ENCODE data around the gene OR4M1.
"Not testable (repeated sequence)": the region's sequence is repeated elsewhere in the genome, so short reads cannot be mapped to it uniquely, and the experiment has no call there.

The OR4M1 gene

GRCh38 chr14:19773204-19773603, at the start of gene OR4M1:
TSS of gene OR4M1 (plus strand) at chr14:19773504. CDS start at chr14:19780323, 6,819 bp downstream.
- H3K27ac ChIP-seq (ENCODE audit: low read length); H3K36me3 ChIP-seq (ENCODE audit: insufficient read depth, low read depth, low read length); H3K9ac ChIP-seq (ENCODE audit: low read depth, low read length); H3K4me1 ChIP-seq (ENCODE audit: insufficient read depth, low read length); H3K27me3 ChIP-seq (ENCODE audit: insufficient read depth, low read length); H3K4me3 ChIP-seq (ENCODE audit: low read length): not testable (repeated sequence)
- peaks cover 89% of the 10 kb centered on the region for H3K9me3 ChIP-seq (ENCODE audit: insufficient read depth, low read depth, low read length)

GRCh38 chr14:19729359-19729758, 43.9 kb upstream of the OR4M1 start:
- Histone ChIP-seq H3K36me3 (ENCODE audit: insufficient read depth, low read depth, low read length) (no peaks in the 10 kb centered on the region), H3K9me3 (ENCODE audit: insufficient read depth, low read depth, low read length) (peaks cover 93% of the 10 kb centered on the region), H3K9ac (ENCODE audit: low read depth, low read length) (no peak overlapping the region), H3K27me3 (ENCODE audit: insufficient read depth, low read length) (no peaks in the 10 kb centered on the region), H3K4me1 (ENCODE audit: insufficient read depth, low read length) (no peaks in the 10 kb centered on the region), H3K27ac (ENCODE audit: low read length) (no peak overlapping the region), H3K4me3 (ENCODE audit: low read length) (no peak overlapping the region)

- H3K4me3 ChIP-seq (ENCODE audit: low read length) = no peak overlapping the region
- no peaks in the 10 kb centered on the region for H3K27me3 ChIP-seq (ENCODE audit: insufficient read depth, low read length)
- no peaks in the 10 kb centered on the region for H3K36me3 ChIP-seq (ENCODE audit: insufficient read depth, low read depth, low read length)
- no peak overlapping the region for H3K27ac ChIP-seq (ENCODE audit: low read length)
- H3K9ac ChIP-seq (ENCODE audit: low read depth, low read length) = no peak overlapping the region
- peaks cover 96% of the 10 kb centered on the region for H3K9me3 ChIP-seq (ENCODE audit: insufficient read depth, low read depth, low read length)
- H3K4me1 ChIP-seq (ENCODE audit: insufficient read depth, low read length) = no peaks in the 10 kb centered on the region
These were observed 43.5 kb upstream of the OR4M1 start for GRCh38 chr14:19729763-19730162.

GRCh38 chr14:19733893-19734292, 39.4 kb upstream of the OR4M1 start:
- H3K9me3 ChIP-seq (ENCODE audit: insufficient read depth, low read depth, low read length) = peaks cover 91% of the 10 kb centered on the region
- not testable (repeated sequence) for H3K9ac ChIP-seq (ENCODE audit: low read depth, low read length); H3K36me3 ChIP-seq (ENCODE audit: insufficient read depth, low read depth, low read length); H3K4me3 ChIP-seq (ENCODE audit: low read length); H3K27me3 ChIP-seq (ENCODE audit: insufficient read depth, low read length); H3K4me1 ChIP-seq (ENCODE audit: insufficient read depth, low read length); H3K27ac ChIP-seq (ENCODE audit: low read length)

- Histone ChIP-seq H3K4me3 (ENCODE audit: low read length) (no peak within 1 kb of the TSS), H3K9me3 (ENCODE audit: insufficient read depth, low read depth, low read length) (peaks cover 89% of the 10 kb centered on the region), H3K4me1 (ENCODE audit: insufficient read depth, low read length) (no peaks in the 10 kb centered on the region), H3K27ac (ENCODE audit: low read length) (no peak within 1 kb of the TSS), H3K27me3 (ENCODE audit: insufficient read depth, low read length) (no peaks in the 10 kb centered on the region), H3K9ac (ENCODE audit: low read depth, low read length) (no peak within 1 kb of the TSS), H3K36me3 (ENCODE audit: insufficient read depth, low read depth, low read length) (no peaks in the 10 kb centered on the region)
These were observed 30.0 kb upstream of the OR4M1 start, which contains the start of gene OR4Q3 for GRCh38 chr14:19743256-19743655. TSS of gene OR4Q3 (plus strand) at chr14:19743571.

- not testable (repeated sequence) for H3K4me1 ChIP-seq (ENCODE audit: insufficient read depth, low read length); H3K4me3 ChIP-seq (ENCODE audit: low read length); H3K36me3 ChIP-seq (ENCODE audit: insufficient read depth, low read depth, low read length); H3K27ac ChIP-seq (ENCODE audit: low read length); H3K9ac ChIP-seq (ENCODE audit: low read depth, low read length); H3K27me3 ChIP-seq (ENCODE audit: insufficient read depth, low read length)
- peaks cover 77% of the 10 kb centered on the region for H3K9me3 ChIP-seq (ENCODE audit: insufficient read depth, low read depth, low read length)
These were observed 21.0 kb upstream of the OR4M1 start for GRCh38 chr14:19752316-19752715.

- Histone ChIP-seq H3K36me3 (ENCODE audit: insufficient read depth, low read depth, low read length) (no peaks in the 10 kb centered on the region), H3K4me1 (ENCODE audit: insufficient read depth, low read length) (no peaks in the 10 kb centered on the region), H3K9ac (ENCODE audit: low read depth, low read length) (no peak overlapping the region), H3K4me3 (ENCODE audit: low read length) (no peak overlapping the region), H3K27ac (ENCODE audit: low read length) (no peak overlapping the region), H3K27me3 (ENCODE audit: insufficient read depth, low read length) (no peaks in the 10 kb centered on the region), H3K9me3 (ENCODE audit: insufficient read depth, low read depth, low read length) (peaks cover 67% of the 10 kb centered on the region)
These were observed 19.1 kb upstream of the OR4M1 start for GRCh38 chr14:19754172-19754571.

GRCh38 chr14:19771491-19771890, 1.8 kb upstream of the OR4M1 start:
- not testable (repeated sequence) for H3K4me1 ChIP-seq (ENCODE audit: insufficient read depth, low read length); H3K4me3 ChIP-seq (ENCODE audit: low read length); H3K36me3 ChIP-seq (ENCODE audit: insufficient read depth, low read depth, low read length); H3K9ac ChIP-seq (ENCODE audit: low read depth, low read length); H3K27ac ChIP-seq (ENCODE audit: low read length); H3K27me3 ChIP-seq (ENCODE audit: insufficient read depth, low read length)
- peaks cover 88% of the 10 kb centered on the region for H3K9me3 ChIP-seq (ENCODE audit: insufficient read depth, low read depth, low read length)

- Histone ChIP-seq H3K36me3 (ENCODE audit: insufficient read depth, low read depth, low read length) (no peaks in the 10 kb centered on the region), H3K27ac (ENCODE audit: low read length) (no peak overlapping the region), H3K4me1 (ENCODE audit: insufficient read depth, low read length) (no peaks in the 10 kb centered on the region), H3K4me3 (ENCODE audit: low read length) (no peak overlapping the region; the same call in 1 of the 2 replicates), H3K9me3 (ENCODE audit: insufficient read depth, low read depth, low read length) (peaks cover 88% of the 10 kb centered on the region), H3K9ac (ENCODE audit: low read depth, low read length) (no peak overlapping the region), H3K27me3 (ENCODE audit: insufficient read depth, low read length) (no peaks in the 10 kb centered on the region)
These were observed 1.3 kb upstream of the OR4M1 start for GRCh38 chr14:19771895-19772430.

- H3K4me1 ChIP-seq (ENCODE audit: insufficient read depth, low read length); H3K27ac ChIP-seq (ENCODE audit: low read length); H3K27me3 ChIP-seq (ENCODE audit: insufficient read depth, low read length); H3K36me3 ChIP-seq (ENCODE audit: insufficient read depth, low read depth, low read length); H3K9ac ChIP-seq (ENCODE audit: low read depth, low read length); H3K4me3 ChIP-seq (ENCODE audit: low read length): not testable (repeated sequence)
- H3K9me3 ChIP-seq (ENCODE audit: insufficient read depth, low read depth, low read length) = peaks cover 88% of the 10 kb centered on the region
These were observed 850 bp upstream of the OR4M1 start for GRCh38 chr14:19772454-19772853.

GRCh38 chr14:19775587-19775986, 2.3 kb downstream of the OR4M1 start:
- Histone ChIP-seq H3K4me1 (ENCODE audit: insufficient read depth, low read length) (no peaks in the 10 kb centered on the region), H3K9me3 (ENCODE audit: insufficient read depth, low read depth, low read length) (peaks cover 88% of the 10 kb centered on the region), H3K27me3 (ENCODE audit: insufficient read depth, low read length) (no peaks in the 10 kb centered on the region), H3K36me3 (ENCODE audit: insufficient read depth, low read depth, low read length) (no peaks in the 10 kb centered on the region), H3K9ac (ENCODE audit: low read depth, low read length) (no peak overlapping the region), H3K4me3 (ENCODE audit: low read length) (no peak overlapping the region), H3K27ac (ENCODE audit: low read length) (no peak overlapping the region)

GRCh38 chr14:19785848-19786247, 12.5 kb downstream of the OR4M1 start:
- not testable (repeated sequence) for H3K36me3 ChIP-seq (ENCODE audit: insufficient read depth, low read depth, low read length); H3K4me3 ChIP-seq (ENCODE audit: low read length); H3K9ac ChIP-seq (ENCODE audit: low read depth, low read length); H3K4me1 ChIP-seq (ENCODE audit: insufficient read depth, low read length); H3K27ac ChIP-seq (ENCODE audit: low read length); H3K27me3 ChIP-seq (ENCODE audit: insufficient read depth, low read length)
- H3K9me3 ChIP-seq (ENCODE audit: insufficient read depth, low read depth, low read length) = peaks cover 87% of the 10 kb centered on the region

- H3K4me1 ChIP-seq (ENCODE audit: insufficient read depth, low read length); H3K9ac ChIP-seq (ENCODE audit: low read depth, low read length): not testable (repeated sequence)
- H3K9me3 ChIP-seq (ENCODE audit: insufficient read depth, low read depth, low read length) = peaks cover 85% of the 10 kb centered on the region
These were observed 14.0 kb downstream of the OR4M1 start for GRCh38 chr14:19787318-19787717.

More at GRCh38 chr14:19787318-19787717, 14.0 kb downstream of the OR4M1 start:
- H3K27me3 ChIP-seq (ENCODE audit: insufficient read depth, low read length); H3K27ac ChIP-seq (ENCODE audit: low read length); H3K4me3 ChIP-seq (ENCODE audit: low read length); H3K36me3 ChIP-seq (ENCODE audit: insufficient read depth, low read depth, low read length): not testable (repeated sequence)

Data from iPS-20b (cell line).